Endodermal cell (in vitro differentiated cells): ENCODE results near the gene IGF2. TPM values are rescaled to one million over a fixed set of nuclear protein-coding genes. Genes with fewer than 3 reads are reported as not detected.
A peak's percentile ranks its signal among the peaks of the same experiment; 100 is the strongest.

Experiments used
- DNase-seq: peaks from one replicate; pipeline ENCODE4 v3.0.0-alpha.2; 2017
- H3K27ac ChIP-seq: 2 replicates; pipeline ENCODE4 v1.5.1; 2013; ENCODE audit warnings: mild to moderate bottlenecking, low read depth, low read length, moderate library complexity
- H3K27me3 ChIP-seq: 2 replicates; pipeline ENCODE4 v1.6.1; 2013; ENCODE audit warnings: mild to moderate bottlenecking, low read length, moderate library complexity; ENCODE audit not compliant: insufficient read depth, control insufficient read depth, poor library complexity, severe bottlenecking
- H3K36me3 ChIP-seq: 2 replicates; pipeline ENCODE4 v1.7.0; 2013; ENCODE audit warnings: mild to moderate bottlenecking, low read length, moderate library complexity; ENCODE audit not compliant: control insufficient read depth, insufficient read depth
- H3K4me1 ChIP-seq: one replicate; pipeline ENCODE4 v1.7.0; 2013; ENCODE audit warnings: low read length; ENCODE audit not compliant: control insufficient read depth, insufficient read depth
- H3K4me3 ChIP-seq: 2 replicates; pipeline ENCODE4 v1.5.1; 2013; ENCODE audit warnings: mild to moderate bottlenecking, low read length, moderate library complexity
- H3K9ac ChIP-seq: 2 replicates; pipeline ENCODE4 v1.6.1; 2013; ENCODE audit warnings: mild to moderate bottlenecking, low read length, moderate library complexity; ENCODE audit not compliant: poor library complexity, severe bottlenecking; ENCODE audit errors: extremely low read depth
- H3K9me3 ChIP-seq: 2 replicates; pipeline ENCODE4 v1.6.1; 2013; ENCODE audit warnings: mild to moderate bottlenecking, low read length, moderate library complexity; ENCODE audit not compliant: control insufficient read depth
- H3K27ac Mint-ChIP-seq: 2 replicates; pipeline ENCODE4 v1.8.0; 2020; ENCODE audit warnings: mixed read lengths
- H3K27me3 Mint-ChIP-seq: 2 replicates; pipeline ENCODE4 v1.8.0; 2021; ENCODE audit warnings: mild to moderate bottlenecking, mixed read lengths; ENCODE audit not compliant: insufficient read depth
- H3K36me3 Mint-ChIP-seq: 2 replicates; pipeline ENCODE4 v1.8.0; 2020; ENCODE audit warnings: low read depth, mixed read lengths
- H3K4me1 Mint-ChIP-seq: 2 replicates; pipeline ENCODE4 v1.8.0; 2020; ENCODE audit warnings: mixed read lengths
- H3K4me3 Mint-ChIP-seq: 2 replicates; pipeline ENCODE4 v1.8.0; 2020; ENCODE audit warnings: mild to moderate bottlenecking, moderate library complexity, mixed read lengths
- H3K9me3 Mint-ChIP-seq: 2 replicates; pipeline ENCODE4 v1.8.0; 2020; ENCODE audit warnings: mild to moderate bottlenecking, mixed read lengths
- CTCF ChIP-seq: fragments of 200-600 bp; sonication (generic); conservative IDR thresholded peaks from 2 replicates; pipeline ENCODE4 v1.5.0; 2021; ENCODE audit warnings: antibody characterized with exemption, mild to moderate bottlenecking
- WGBS, 2 experiments: methylation state at CpG; one replicate each; pipeline versions ENCODE4 v1.1.5 to v1.1.7; 2013; ENCODE audit warnings: missing lambda C conversion rate in 2 of 2, mixed read lengths in 1 of 2; ENCODE audit not compliant: insufficient coverage in 1 of 2, insufficient read length in 1 of 2; 5-methylcytosine and 5-hydroxymethylcytosine counted together
- total RNA-seq, 2 donors: library from RNA; stranded (reverse); fragmentation: NEBNext Ultra II Directional in 1 of 2; extraction: Animal tissue kit (Norgen Biotek cat#: 25700) in 1 of 2; gene quantifications; 2 replicates in 1 of 2; 3 replicates in 1 of 2; pipeline ENCODE4 v1.2.1, GENCODE V29; 2021

The IGF2 gene
- total RNA-seq, 2 donors from 2014 or later = 0.80 to 5.1 TPM

DNA sequence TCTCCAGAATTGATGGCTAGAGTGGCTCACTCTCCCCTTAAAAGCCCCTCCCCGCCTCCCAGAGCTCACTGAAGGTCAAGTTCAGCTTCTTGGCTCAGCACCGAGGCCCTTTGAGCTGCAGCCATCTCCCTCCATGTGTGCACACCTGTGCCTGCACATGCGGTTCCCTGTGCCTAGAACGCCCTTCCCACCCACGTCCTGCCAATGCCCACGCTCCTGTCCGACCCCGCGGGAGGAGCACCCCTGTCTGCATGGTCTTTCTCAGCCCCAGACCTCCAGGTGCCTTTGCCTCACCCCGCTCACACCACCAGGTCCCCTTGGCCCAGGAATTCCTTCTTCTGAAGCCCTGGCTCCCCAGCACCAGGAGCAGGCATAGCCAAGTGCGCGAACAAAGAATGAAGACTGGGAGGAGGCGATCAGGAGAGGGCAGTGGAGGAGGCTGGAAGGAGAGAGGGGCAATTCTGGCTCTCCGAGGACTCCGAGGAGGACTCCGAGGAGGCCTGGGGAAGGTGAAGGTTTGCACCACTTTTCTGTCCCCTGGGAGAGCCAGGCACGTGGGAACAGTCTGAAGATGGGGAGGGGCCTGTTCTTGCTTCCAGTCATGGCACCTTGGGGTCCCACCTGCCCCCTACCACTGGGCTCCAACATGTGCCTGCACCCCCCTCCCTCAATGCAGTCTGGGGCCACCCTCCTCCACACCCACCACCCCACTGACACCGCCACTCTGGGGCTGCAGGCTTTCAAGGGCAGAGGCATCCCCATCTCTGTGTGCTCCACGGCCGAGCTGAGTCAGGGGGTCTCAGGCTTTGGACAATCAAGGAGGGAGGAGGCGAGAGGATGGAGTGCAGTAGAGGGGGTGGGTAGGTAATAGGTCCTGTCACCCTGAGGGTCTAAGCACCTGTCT, 17.7 kb downstream of the IGF2 start:
- H3K27ac ChIP-seq = no peak overlapping the region
- no peaks in the 10 kb centered on the region for H3K27me3 ChIP-seq
- Mint-ChIP-seq H3K27ac (no peak overlapping the region), H3K27me3 (peaks cover 20% of the 10 kb centered on the region), H3K4me1 (peaks cover 6% of the 10 kb centered on the region), H3K36me3 (peaks cover 2% of the 10 kb centered on the region), H3K9me3 (peaks cover 20% of the 10 kb centered on the region), H3K4me3 (no peak overlapping the region)
- TF ChIP-seq CTCF = no peak
- WGBS, 2 experiments = 93 to 94% methylated on average over 15 to 21 of the region's 21 CpGs
- DNase-seq = no peak
- H3K4me1 ChIP-seq = peaks cover 7% of the 10 kb centered on the region
- peaks cover 4% of the 10 kb centered on the region for H3K9me3 ChIP-seq
- H3K36me3 ChIP-seq = no peaks in the 10 kb centered on the region
- H3K4me3 ChIP-seq = no peak overlapping the region
- H3K9ac ChIP-seq = no peak overlapping the region

DNA sequence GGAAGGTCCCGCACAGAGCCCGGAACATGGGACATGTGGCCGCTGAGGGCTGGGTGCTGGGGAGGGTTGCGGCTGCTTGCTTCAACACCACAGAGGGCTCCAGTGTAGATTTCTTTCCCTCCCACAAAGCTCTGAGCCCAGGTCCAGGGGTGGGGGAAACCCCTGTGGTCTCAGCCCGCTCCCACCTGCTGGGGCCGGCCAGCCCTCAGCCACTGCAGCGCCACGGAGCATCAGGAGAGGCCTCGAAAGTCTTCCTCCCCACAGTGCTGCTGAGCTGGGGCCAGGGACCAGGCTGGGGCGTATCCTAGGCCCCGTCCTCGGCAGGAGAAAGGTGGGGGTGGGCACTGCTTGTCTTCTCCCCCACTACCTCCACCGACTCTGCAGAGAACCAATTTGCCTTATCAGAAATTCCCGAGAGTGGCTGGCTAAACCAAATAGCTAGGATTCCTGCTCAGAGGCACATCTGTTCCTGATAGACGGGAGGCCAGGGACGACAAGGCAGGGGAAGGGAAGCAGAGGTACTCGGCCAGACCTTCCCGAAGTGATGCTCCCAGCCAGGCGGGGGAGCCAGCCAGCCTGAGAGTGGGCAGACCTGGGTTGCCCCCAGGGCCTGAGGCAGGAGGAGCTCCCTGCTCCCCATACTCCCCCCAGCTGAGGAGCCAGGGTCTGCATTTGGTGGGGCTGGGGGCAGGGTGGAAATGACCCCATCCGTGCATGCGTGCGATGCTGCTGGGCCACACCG, 18.7 kb downstream of the IGF2 start:
- Histone ChIP-seq H3K27me3 (no peaks in the 10 kb centered on the region), H3K4me3 (no peak overlapping the region), H3K4me1 (peaks cover 7% of the 10 kb centered on the region), H3K36me3 (no peaks in the 10 kb centered on the region), H3K9ac (no peak overlapping the region), H3K9me3 (peaks cover 4% of the 10 kb centered on the region), H3K27ac (no peak overlapping the region)
- 72 to 77% methylated on average over 8 to 23 of the region's 23 CpGs for WGBS, 2 experiments
- DNase-seq = no peak
- peak; percentile 32 for TF ChIP-seq CTCF
- H3K4me3 Mint-ChIP-seq = no peak overlapping the region
- H3K4me1 Mint-ChIP-seq = peaks cover 6% of the 10 kb centered on the region
- H3K9me3 Mint-ChIP-seq = peaks cover 29% of the 10 kb centered on the region
- H3K27ac Mint-ChIP-seq = no peak overlapping the region
- peaks cover 2% of the 10 kb centered on the region for H3K36me3 Mint-ChIP-seq
- peaks cover 26% of the 10 kb centered on the region for H3K27me3 Mint-ChIP-seq

- WGBS, 2 experiments = 72 to 73% methylated on average over 1 to 2 of the region's 4 CpGs
- Mint-ChIP-seq H3K27ac (no peak overlapping the region), H3K9me3 (peaks cover 29% of the 10 kb centered on the region), H3K4me1 (peaks cover 6% of the 10 kb centered on the region), H3K27me3 (peaks cover 20% of the 10 kb centered on the region), H3K4me3 (no peak overlapping the region), H3K36me3 (peaks cover 2% of the 10 kb centered on the region)
- H3K4me3 ChIP-seq = no peak overlapping the region
- H3K27me3 ChIP-seq = no peaks in the 10 kb centered on the region
- H3K9ac ChIP-seq = no peak overlapping the region
- H3K27ac ChIP-seq = no peak overlapping the region
- H3K4me1 ChIP-seq = peaks cover 7% of the 10 kb centered on the region
- peaks cover 4% of the 10 kb centered on the region for H3K9me3 ChIP-seq
- TF ChIP-seq CTCF = no peak
- no peak for DNase-seq
- no peaks in the 10 kb centered on the region for H3K36me3 ChIP-seq
Measured at GRCh38 chr11:2118677-2119076, 20.5 kb downstream of the IGF2 start.
